Measurements from ENCODE around the gene MYD88.
A peak's percentile ranks its signal among the peaks of the same experiment; 100 is the strongest.

The MYD88 gene

GRCh38 chr3:38118421-38119247 is 19.8 kb upstream of the MYD88 start:
- peaks cover 21% of the 10 kb centered on the region for H3K4me1 Mint-ChIP-seq (ENCODE audit: low read depth)

GRCh38 chr3:38119248-38119544 is 19.3 kb upstream of the MYD88 start:
- Mint-ChIP-seq H3K4me3 (no peak overlapping the region), H3K27me3 (no peaks in the 10 kb centered on the region), H3K9me3 (no peaks in the 10 kb centered on the region), H3K4me1 (ENCODE audit: low read depth) (peaks cover 21% of the 10 kb centered on the region), H3K36me3 (ENCODE audit: low read depth) (peaks cover 19% of the 10 kb centered on the region), H3K27ac (no peak overlapping the region)

More at GRCh38 chr3:38118421-38119247, 19.8 kb upstream of the MYD88 start:
- H3K36me3 Mint-ChIP-seq (ENCODE audit: low read depth), result peaks cover 14% of the 10 kb centered on the region
- no peak overlapping the region for H3K27ac Mint-ChIP-seq
- no peaks in the 10 kb centered on the region for H3K27me3 Mint-ChIP-seq
- no peak overlapping the region for H3K4me3 Mint-ChIP-seq
- no peaks in the 10 kb centered on the region for H3K9me3 Mint-ChIP-seq

DNA sequence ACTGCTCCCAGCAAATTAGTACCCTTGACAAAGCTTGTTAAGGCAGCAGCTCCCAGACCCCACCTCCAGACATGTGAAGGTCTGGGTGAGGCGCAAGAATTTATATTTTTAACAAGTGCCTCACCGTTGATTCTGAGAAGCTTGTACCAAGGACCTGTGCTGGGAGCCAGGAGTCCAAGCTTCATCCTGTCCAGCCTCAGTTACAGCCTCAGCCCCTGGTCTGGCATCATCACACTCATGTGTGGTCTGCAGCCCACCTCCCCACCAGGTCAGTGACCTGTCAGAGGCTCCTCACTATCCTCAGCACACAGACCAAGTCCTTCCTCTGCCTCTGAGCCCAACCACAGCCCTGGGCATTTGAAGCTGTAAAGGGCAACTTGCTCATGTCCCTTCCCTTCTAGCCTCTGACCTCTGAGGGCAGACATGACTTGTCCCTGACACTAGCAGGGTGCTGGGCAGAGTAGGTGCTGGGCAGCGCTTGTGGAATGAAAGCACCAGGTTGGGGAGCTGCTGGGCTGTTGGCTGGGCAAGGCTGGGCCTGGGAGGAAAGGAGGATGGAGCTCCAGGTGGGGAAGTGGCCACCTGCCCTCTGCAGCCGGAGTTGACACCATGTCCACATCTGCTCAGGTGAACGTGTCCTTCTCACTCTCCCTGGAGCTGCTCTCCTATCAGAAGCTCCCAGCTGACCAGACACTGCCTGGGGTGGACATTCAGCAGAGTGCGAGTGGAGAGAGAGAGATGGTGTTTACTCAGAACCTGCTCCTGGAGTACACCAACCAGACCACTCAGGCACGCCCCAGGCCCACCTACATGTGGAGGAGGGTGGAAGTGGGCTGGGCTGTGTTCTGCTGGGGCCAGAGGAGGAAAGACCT is 18.4 kb upstream of the MYD88 start:
- H3K4me1 Mint-ChIP-seq (ENCODE audit: low read depth), result peaks cover 18% of the 10 kb centered on the region
- H3K27me3 Mint-ChIP-seq, result no peaks in the 10 kb centered on the region
- H3K4me3 Mint-ChIP-seq, result no peak overlapping the region
- H3K36me3 Mint-ChIP-seq (ENCODE audit: low read depth), result peaks cover 28% of the 10 kb centered on the region
- no peak overlapping the region for H3K27ac Mint-ChIP-seq
- no peaks in the 10 kb centered on the region for H3K9me3 Mint-ChIP-seq

DNA sequence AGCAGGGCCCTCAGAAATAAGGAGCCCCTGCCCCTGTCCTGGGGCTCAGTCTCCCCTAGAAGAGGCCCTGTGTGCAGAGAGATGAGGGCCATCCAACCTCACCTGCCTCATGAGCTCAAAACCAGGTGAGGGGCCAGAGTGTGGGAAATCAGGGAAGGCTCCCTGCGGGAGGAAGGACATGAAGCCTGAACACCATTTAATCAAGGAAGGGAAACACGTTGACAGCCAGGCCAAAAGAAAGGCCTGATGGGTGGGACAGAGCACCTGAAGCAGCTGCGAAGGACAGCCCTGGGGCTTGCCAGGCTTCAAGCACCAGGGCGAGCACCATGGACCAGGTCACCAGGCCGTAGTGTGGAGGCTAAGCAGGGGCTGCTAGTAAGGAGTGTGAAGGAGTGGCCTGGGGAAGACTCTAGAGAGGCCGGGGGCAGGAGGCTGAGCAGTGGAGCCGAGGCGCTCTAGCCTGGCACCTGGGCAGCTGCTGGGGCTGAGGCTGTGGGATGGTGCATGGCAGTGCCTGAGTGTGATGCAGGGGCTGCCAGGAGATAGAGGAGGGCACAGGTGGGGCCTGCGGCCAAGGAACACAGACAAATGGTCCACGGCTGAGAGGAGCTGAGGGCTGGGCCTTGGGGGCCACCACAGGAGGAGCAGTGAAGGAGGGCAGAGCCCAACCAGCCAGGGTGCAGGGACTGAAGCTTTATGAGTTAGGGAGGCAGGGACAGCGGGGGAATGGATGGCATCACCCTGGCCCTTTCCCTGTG is 17.6 kb upstream of the MYD88 start:
- Mint-ChIP-seq H3K9me3 (no peaks in the 10 kb centered on the region), H3K4me1 (ENCODE audit: low read depth) (peaks cover 12% of the 10 kb centered on the region), H3K27me3 (no peaks in the 10 kb centered on the region), H3K36me3 (ENCODE audit: low read depth) (peaks cover 35% of the 10 kb centered on the region), H3K27ac (no peak overlapping the region), H3K4me3 (no peak overlapping the region)

DNA sequence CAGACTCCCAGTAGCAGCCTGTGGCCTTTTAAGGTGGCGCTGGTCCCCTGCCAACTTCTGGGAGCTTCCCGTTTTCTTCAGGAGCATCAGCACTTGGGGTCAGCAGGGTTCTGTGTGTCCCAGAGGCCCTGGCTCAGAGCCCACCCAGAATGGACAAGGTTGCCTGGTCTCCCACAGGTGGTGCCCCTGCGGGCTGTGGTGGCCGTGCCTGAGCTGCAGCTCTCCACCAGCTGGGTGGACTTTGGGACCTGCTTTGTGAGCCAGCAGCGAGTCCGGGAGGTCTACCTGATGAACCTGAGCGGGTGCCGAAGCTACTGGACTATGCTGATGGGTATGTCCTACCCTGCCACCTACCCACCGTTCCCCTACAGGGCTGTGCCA is 17.0 kb upstream of the MYD88 start:
- Mint-ChIP-seq H3K4me1 (ENCODE audit: low read depth) (peaks cover 11% of the 10 kb centered on the region), H3K27ac (no peak overlapping the region), H3K9me3 (no peaks in the 10 kb centered on the region), H3K36me3 (ENCODE audit: low read depth) (peaks cover 35% of the 10 kb centered on the region), H3K27me3 (no peaks in the 10 kb centered on the region), H3K4me3 (no peak overlapping the region)

DNA sequence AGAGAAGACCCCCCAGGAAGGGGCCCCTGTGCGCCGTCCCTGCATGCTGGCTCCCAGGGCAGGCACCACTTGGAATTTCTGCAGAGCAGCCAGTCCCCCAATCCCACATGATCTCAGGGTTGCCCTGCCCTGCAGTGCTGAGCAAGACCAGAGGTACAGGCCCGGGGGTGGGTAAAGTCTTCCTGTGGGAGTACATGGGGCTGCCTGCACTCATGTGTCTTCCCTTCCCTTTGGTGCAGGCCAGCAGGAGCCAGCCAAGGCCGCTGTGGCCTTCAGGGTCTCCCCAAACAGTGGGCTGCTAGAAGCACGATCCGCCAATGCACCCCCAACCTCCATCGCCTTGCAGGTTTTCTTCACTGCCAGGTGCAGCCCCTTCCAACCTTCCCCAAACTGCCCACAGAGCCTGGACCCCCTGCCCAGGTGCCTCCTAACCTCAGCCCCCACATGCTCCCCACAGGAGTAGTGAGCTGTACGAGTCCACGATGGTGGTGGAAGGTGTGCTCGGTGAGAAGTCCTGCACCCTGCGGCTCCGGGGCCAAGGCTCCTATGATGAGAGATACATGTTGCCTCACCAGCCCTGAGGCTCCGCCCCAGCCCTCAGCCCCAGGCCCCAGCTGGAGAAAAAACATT is 16.5 kb upstream of the MYD88 start:
- Mint-ChIP-seq H3K27ac (no peak overlapping the region), H3K36me3 (ENCODE audit: low read depth) (peaks cover 39% of the 10 kb centered on the region), H3K4me1 (ENCODE audit: low read depth) (peaks cover 11% of the 10 kb centered on the region), H3K9me3 (no peaks in the 10 kb centered on the region), H3K4me3 (no peak overlapping the region), H3K27me3 (no peaks in the 10 kb centered on the region)

DNA sequence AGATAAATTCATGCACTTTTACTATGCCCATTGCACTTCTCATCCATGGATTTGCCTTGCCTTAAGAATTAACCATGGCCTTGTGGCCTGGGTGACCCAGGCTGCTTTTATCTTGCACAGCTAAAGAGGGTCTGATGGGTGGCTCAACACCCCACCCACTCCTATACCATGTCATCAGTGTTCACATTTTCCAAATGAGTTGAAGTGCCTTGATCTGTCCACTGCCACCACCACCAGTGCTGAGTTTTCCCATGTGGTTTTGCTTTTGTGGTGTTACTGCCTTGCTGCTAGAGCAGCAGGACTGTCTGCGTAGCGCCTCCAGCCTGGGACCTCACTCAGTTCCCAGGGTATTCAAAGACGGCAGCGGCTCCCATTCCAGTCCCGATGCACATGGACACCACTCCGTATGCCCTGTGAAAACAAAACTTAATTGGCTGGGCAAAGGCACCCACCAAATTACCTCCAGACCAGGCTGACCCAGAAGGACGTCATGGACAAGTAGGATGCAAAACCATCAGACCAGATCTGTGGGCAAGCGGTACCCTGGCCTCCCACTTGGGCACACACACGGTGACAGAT is 15.7 kb upstream of the MYD88 start:
- Mint-ChIP-seq H3K27me3 (no peaks in the 10 kb centered on the region), H3K4me1 (ENCODE audit: low read depth) (peaks cover 11% of the 10 kb centered on the region), H3K4me3 (no peak overlapping the region), H3K9me3 (no peaks in the 10 kb centered on the region), H3K36me3 (ENCODE audit: low read depth) (peaks cover 47% of the 10 kb centered on the region), H3K27ac (peak overlapping the region; percentile 61)

GRCh38 chr3:38124324-38125122 is 13.9 kb upstream of the MYD88 start:
- Mint-ChIP-seq H3K4me1 (ENCODE audit: low read depth) (peaks cover 11% of the 10 kb centered on the region), H3K27ac (no peak overlapping the region), H3K4me3 (no peak overlapping the region), H3K27me3 (no peaks in the 10 kb centered on the region), H3K36me3 (ENCODE audit: low read depth) (peaks cover 52% of the 10 kb centered on the region), H3K9me3 (no peaks in the 10 kb centered on the region)

DNA sequence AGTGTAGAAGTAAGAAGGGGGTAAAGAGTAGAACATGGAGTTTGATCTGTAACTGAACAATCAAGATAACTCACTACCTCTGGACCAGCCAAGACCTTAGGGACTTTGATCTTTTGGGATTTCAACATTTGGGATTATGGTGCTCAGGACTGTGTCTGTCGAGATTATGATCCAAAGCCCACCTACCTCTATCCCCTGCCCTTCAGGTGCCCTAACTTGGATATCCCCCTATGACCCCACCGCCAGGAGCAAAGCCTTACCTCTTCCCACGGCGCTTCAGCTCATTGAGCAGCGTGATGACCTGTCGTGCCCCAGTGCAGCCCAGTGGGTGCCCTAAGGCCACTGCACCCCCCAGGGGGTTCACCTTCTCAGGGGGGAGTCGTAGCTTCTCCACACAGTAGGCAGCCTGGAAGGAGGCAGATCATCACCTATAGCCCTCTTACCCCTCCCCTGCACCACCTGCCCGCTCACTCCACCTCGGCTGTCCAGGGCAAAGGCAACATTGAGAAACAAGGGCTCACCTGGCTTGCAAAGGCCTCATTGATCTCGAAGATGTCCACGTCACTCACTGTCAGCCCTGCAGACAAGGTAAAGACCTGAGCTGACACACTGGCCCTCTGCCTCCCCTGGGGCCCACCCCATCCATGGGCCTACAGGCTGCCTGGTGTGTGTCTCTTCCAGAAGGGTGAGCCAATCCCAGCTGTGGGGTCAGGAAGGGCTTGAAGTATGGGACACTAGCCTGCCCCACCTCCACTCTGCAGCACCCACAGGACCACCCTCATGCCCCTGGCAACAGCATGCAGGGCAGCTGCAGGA is 12.9 kb upstream of the MYD88 start:
- H3K36me3 Mint-ChIP-seq (ENCODE audit: low read depth), result peaks cover 58% of the 10 kb centered on the region
- H3K27me3 Mint-ChIP-seq, result no peaks in the 10 kb centered on the region
- no peak overlapping the region for H3K27ac Mint-ChIP-seq
- H3K9me3 Mint-ChIP-seq, result no peaks in the 10 kb centered on the region
- no peak overlapping the region for H3K4me3 Mint-ChIP-seq
- peaks cover 16% of the 10 kb centered on the region for H3K4me1 Mint-ChIP-seq (ENCODE audit: low read depth)

DNA sequence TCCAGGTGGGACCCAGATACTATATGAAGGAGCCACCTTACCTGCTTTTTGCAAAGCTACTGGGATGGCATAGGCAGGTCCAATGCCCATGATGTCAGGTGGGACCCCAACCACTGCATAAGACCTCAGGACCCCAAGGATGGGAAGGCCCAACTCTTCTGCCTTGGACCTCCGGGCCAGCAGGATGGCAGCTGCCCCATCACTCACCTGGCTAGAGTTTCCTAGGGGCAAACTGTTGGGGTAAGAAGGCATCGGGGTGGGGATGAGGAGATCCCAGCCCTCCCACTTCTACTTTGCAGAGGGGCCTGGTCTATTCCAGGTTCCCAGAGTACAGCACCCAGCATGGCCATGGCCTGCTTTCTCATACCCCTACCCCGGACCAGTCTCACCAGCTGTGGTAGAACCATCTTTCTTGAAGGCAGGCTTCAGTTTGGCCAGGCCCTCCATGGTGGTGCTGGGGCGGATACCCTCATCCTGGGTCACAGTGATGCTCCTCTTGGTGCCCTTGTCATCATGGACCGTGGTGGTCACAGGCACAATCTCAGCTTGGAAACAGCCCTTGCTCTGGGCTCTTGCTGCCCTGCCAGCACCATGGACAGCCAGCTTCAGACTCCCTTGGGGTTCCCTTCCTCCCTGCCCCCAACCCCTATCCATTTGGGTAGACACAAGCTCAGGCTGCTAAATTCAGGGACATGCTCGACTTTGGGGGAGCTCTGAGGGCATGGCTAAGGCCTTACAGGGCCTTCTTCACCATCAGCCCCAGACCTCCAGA is 12.2 kb upstream of the MYD88 start:
- no peaks in the 10 kb centered on the region for H3K27me3 Mint-ChIP-seq
- peaks cover 20% of the 10 kb centered on the region for H3K4me1 Mint-ChIP-seq (ENCODE audit: low read depth)
- no peaks in the 10 kb centered on the region for H3K9me3 Mint-ChIP-seq
- peaks cover 64% of the 10 kb centered on the region for H3K36me3 Mint-ChIP-seq (ENCODE audit: low read depth)
- H3K27ac Mint-ChIP-seq, result no peak overlapping the region
- H3K4me3 Mint-ChIP-seq, result no peak overlapping the region

- H3K36me3 Mint-ChIP-seq (ENCODE audit: low read depth), result peaks cover 64% of the 10 kb centered on the region
- peak overlapping the region; percentile 41 for H3K27ac Mint-ChIP-seq
- H3K4me1 Mint-ChIP-seq (ENCODE audit: low read depth), result peaks cover 17% of the 10 kb centered on the region
- no peaks in the 10 kb centered on the region for H3K27me3 Mint-ChIP-seq
- no peaks in the 10 kb centered on the region for H3K9me3 Mint-ChIP-seq
- no peak overlapping the region for H3K4me3 Mint-ChIP-seq
Observed at GRCh38 chr3:38127611-38128302, 10.7 kb upstream of the MYD88 start.

- Mint-ChIP-seq H3K27me3 (no peaks in the 10 kb centered on the region), H3K9me3 (no peaks in the 10 kb centered on the region), H3K4me1 (ENCODE audit: low read depth) (peaks cover 14% of the 10 kb centered on the region), H3K4me3 (no peak overlapping the region), H3K27ac (no peak overlapping the region), H3K36me3 (ENCODE audit: low read depth) (peaks cover 62% of the 10 kb centered on the region)
Observed at GRCh38 chr3:38128303-38128655, 10.2 kb upstream of the MYD88 start.
